PFSK-1 (cell line): ENCODE measurements around the gene MID2.

ENCODE experiments used
- FOXP2 ChIP-seq: optimal IDR thresholded peaks from 2 replicates; pipeline ENCODE3; 2011; ENCODE audit warnings: borderline replicate concordance, control low read depth, inconsistent platforms; ENCODE audit not compliant: insufficient read depth; ENCODE audit errors: extremely low read length, extremely low read depth
- POLR2AphosphoS5 ChIP-seq: IDR thresholded peaks from 2 replicates; pipeline ENCODE4 v1.6.1; 2012; ENCODE audit warnings: low read depth, mild to moderate bottlenecking, control low read depth, low read length, moderate library complexity
- SIN3A ChIP-seq: IDR thresholded peaks from 2 replicates; pipeline ENCODE4 v1.6.1; 2012; ENCODE audit warnings: mild to moderate bottlenecking, low read length, moderate library complexity, borderline replicate concordance; ENCODE audit not compliant: insufficient read depth
- TAF1 ChIP-seq: IDR thresholded peaks from 2 replicates; pipeline ENCODE4 v1.6.1; 2012; ENCODE audit warnings: low read length, control low read depth, borderline replicate concordance; ENCODE audit not compliant: insufficient read depth

DNA sequence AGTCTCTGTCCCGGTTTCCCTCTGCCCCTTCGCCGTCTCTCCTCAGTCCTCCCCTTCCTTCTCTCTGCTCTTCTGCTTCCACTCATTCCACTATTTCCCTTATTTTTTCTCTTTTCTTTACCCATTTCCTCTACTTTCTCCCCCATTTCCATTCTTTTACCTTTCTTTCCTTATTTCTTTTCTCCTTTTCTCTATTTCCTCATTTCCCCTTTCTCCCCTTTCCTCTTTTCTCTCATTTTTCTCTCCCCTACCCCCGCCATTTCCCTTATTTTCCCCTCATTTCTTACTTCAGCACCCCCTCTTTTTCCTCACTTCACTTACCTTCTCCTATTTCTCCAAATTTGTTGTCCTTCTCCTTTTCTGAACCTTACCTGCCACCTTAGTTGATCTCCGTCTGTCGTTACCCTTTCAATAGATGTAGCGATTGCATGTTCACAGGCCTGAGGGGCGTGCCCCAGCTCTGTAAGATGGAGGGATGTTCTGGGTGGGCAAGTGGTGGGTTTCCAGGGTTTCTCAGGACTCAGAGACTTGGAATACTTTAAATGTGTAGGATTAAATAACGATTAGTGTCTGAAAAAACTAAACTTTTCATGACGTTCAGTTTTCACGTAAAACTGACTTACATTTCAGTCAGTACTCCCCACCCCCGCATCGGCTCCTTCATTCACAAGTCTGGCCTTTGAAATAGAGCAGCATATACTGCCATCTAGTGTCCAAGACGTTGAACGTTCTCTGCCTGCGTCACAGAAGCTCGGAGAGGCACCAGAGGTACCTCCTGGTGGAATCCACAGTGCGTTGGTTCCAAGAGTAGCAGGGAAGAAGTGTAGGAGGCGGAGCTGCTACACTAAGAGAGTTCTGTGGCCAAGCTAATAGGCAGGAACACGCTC, 48.8 kb upstream of the MID2 start:
- TF ChIP-seq POLR2AphosphoS5 (no peak), SIN3A (no peak), TAF1 (no peak), FOXP2 (no peak)
